HG02884 (cell line): Measurements from ENCODE around the gene MX1.

Experiments used
- ATAC-seq: cut with Tn5 transposase; IDR thresholded peaks from one replicate; pipeline ENCODE4 v1.9.1; 2021; ENCODE audit warnings: mild to moderate bottlenecking, moderate library complexity; ENCODE audit not compliant: unreplicated experiment

MX1 gene

GRCh38 chr21:41431788-41432548 lies 5.9 kb downstream of the MX1 start:
- ATAC-seq: peak; percentile 70

- no peak for ATAC-seq
Observed at GRCh38 chr21:41432562-41433460, 6.8 kb downstream of the MX1 start.

GRCh38 chr21:41433566-41433965 lies 7.5 kb downstream of the MX1 start:
- no peak for ATAC-seq

- no peak for ATAC-seq
Observed at GRCh38 chr21:41435706-41436105, 9.7 kb downstream of the MX1 start.

- ATAC-seq: no peak
Observed at GRCh38 chr21:41437729-41438128, 11.7 kb downstream of the MX1 start.

- ATAC-seq: no peak
Observed at GRCh38 chr21:41438425-41439113, 12.5 kb downstream of the MX1 start.

GRCh38 chr21:41439248-41439647 lies 13.2 kb downstream of the MX1 start:
- no peak for ATAC-seq

GRCh38 chr21:41441546-41441945 lies 15.5 kb downstream of the MX1 start:
- ATAC-seq: no peak

- ATAC-seq: no peak
Observed at GRCh38 chr21:41442481-41443186, 16.6 kb downstream of the MX1 start.

GRCh38 chr21:41443562-41443961 lies 17.5 kb downstream of the MX1 start:
- no peak for ATAC-seq

- ATAC-seq: no peak
Observed at GRCh38 chr21:41444703-41445464, 18.8 kb downstream of the MX1 start.

GRCh38 chr21:41445465-41445862 lies 19.4 kb downstream of the MX1 start:
- no peak for ATAC-seq

GRCh38 chr21:41446586-41446985 lies 20.5 kb downstream of the MX1 start:
- no peak for ATAC-seq

- ATAC-seq: no peak
Observed at GRCh38 chr21:41447356-41447755, 21.3 kb downstream of the MX1 start.

GRCh38 chr21:41449613-41450012 lies 23.6 kb downstream of the MX1 start:
- no peak for ATAC-seq

GRCh38 chr21:41451753-41452676 lies 26.0 kb downstream of the MX1 start:
- no peak for ATAC-seq

GRCh38 chr21:41453198-41453597 lies 27.2 kb downstream of the MX1 start:
- no peak for ATAC-seq

- ATAC-seq: no peak
Observed at GRCh38 chr21:41453761-41454160, 27.7 kb downstream of the MX1 start.

GRCh38 chr21:41458121-41458520 lies 32.1 kb downstream of the MX1 start:
- no peak for ATAC-seq
